Mucosa of gallbladder (tissue), 1 donor: ENCODE results near the gene SPAG16. TPM values are rescaled to one million over a fixed set of nuclear protein-coding genes. Genes with fewer than 3 reads are reported as not detected.
"Not testable (repeated sequence)": the region's sequence is repeated elsewhere in the genome, so short reads cannot be mapped to it uniquely, and the experiment has no call there.

ENCODE experiments used
- DNase-seq: peaks from one replicate; pipeline ENCODE4 v3.0.0-alpha.2; 2020; ENCODE audit warnings: low spot score
- total RNA-seq: library from RNA; stranded (reverse); gene quantifications from one replicate; pipeline ENCODE4 v1.2.1, GENCODE V29; 2021
- donor health status: DM: no; HTN: no; CAD: no.

SPAG16 gene
- total RNA-seq, 1 donor from 2014 or later: 62.7 TPM

GRCh38 chr2:213271947-213272346, 12.3 kb upstream of the SPAG16 start:
- no peak for DNase-seq

- no peak for DNase-seq
These were observed 10.1 kb upstream of the SPAG16 start for GRCh38 chr2:213274143-213274542.

GRCh38 chr2:213275265-213275664, 9.0 kb upstream of the SPAG16 start:
- no peak for DNase-seq

GRCh38 chr2:213277134-213277533, 7.1 kb upstream of the SPAG16 start:
- not testable (repeated sequence) for DNase-seq

- DNase-seq: no peak
These were observed 5.1 kb upstream of the SPAG16 start for GRCh38 chr2:213279116-213279620.

- DNase-seq: no peak
These were observed 4.3 kb upstream of the SPAG16 start for GRCh38 chr2:213279971-213280370.

GRCh38 chr2:213281156-213281555, 3.1 kb upstream of the SPAG16 start:
- DNase-seq: no peak

- no peak for DNase-seq
These were observed 1.1 kb downstream of the SPAG16 start for GRCh38 chr2:213285404-213285803.

- DNase-seq: no peak
These were observed 1.9 kb downstream of the SPAG16 start for GRCh38 chr2:213286161-213286560.

GRCh38 chr2:213288913-213289700, 4.8 kb downstream of the SPAG16 start:
- peak; percentile 55 for DNase-seq

GRCh38 chr2:213290501-213290900, 6.2 kb downstream of the SPAG16 start:
- DNase-seq: no peak

- DNase-seq: no peak
These were observed 12.0 kb downstream of the SPAG16 start for GRCh38 chr2:213296270-213296669.

GRCh38 chr2:213306316-213306942, 22.2 kb downstream of the SPAG16 start:
- DNase-seq: peak; percentile 89

GRCh38 chr2:213315168-213315876, 31.1 kb downstream of the SPAG16 start:
- no peak for DNase-seq

- peak; percentile 32 for DNase-seq
These were observed 31.9 kb downstream of the SPAG16 start for GRCh38 chr2:213316001-213316735.

- no peak for DNase-seq
These were observed 33.7 kb downstream of the SPAG16 start for GRCh38 chr2:213317929-213318328.

GRCh38 chr2:213320604-213321003, 36.3 kb downstream of the SPAG16 start:
- no peak for DNase-seq

GRCh38 chr2:213336253-213336770, 52.0 kb downstream of the SPAG16 start:
- no peak for DNase-seq

GRCh38 chr2:213353419-213353818, 69.2 kb downstream of the SPAG16 start:
- no peak for DNase-seq

- no peak for DNase-seq
These were observed 92.4 kb downstream of the SPAG16 start for GRCh38 chr2:213376644-213377043.

- not testable (repeated sequence) for DNase-seq
These were observed 122.8 kb downstream of the SPAG16 start for GRCh38 chr2:213407027-213407426.
